NCI-H1694 treated with DMSO at 0.1 percent for 48 hours (cell line): Measurements from ENCODE around the gene ENTHD1.
"Not testable (repeated sequence)": the region's sequence is repeated elsewhere in the genome, so short reads cannot be mapped to it uniquely, and the experiment has no call there.

Source experiments
- DNase-seq: peaks from one replicate; lab custom pipeline; 2025; lab: John Stamatoyannopoulos, UW

The ENTHD1 gene

DNA sequence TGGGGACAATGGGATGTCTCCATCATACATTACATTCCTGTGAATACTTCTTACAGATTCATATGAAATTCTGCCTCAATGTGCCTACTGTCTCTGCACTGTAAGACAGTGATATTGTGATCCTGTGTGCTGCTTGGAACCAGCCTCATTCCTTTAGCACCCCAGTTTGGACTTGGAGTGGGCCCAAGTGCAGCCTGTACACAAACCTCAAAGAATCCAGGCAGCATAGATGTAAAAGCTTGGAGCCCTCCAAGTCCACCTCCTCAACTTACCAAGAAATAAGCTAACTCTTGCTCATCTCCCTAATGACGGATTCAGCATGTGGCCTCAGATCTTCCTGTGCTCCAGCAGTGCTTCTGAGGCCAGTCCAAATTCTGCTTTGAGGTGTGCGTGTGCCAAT, 31.7 kb upstream of the ENTHD1 start:
- DNase-seq, result no peak

DNA sequence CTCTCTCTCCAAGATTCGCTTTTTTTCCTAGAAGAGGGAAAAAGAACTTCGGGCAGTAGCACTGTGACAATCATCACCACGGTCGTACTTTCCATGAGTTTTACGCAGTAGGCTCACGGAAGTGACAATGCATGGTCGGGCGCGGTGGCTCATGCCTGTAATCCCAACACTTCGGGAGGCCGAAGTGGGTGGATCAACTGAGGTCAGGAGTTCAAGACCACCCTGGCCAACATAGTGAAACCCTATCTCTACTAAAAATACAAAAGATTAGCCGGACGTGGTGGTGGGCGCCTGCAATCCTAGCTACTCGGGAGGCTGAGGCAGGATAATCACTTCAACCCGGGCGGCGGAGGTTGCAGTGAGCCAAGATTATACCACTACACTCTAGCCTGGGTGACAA, 30.7 kb upstream of the ENTHD1 start:
- no peak for DNase-seq

GRCh38 chr22:39923696-39924095, 30.1 kb upstream of the ENTHD1 start:
- DNase-seq, result no peak

DNA sequence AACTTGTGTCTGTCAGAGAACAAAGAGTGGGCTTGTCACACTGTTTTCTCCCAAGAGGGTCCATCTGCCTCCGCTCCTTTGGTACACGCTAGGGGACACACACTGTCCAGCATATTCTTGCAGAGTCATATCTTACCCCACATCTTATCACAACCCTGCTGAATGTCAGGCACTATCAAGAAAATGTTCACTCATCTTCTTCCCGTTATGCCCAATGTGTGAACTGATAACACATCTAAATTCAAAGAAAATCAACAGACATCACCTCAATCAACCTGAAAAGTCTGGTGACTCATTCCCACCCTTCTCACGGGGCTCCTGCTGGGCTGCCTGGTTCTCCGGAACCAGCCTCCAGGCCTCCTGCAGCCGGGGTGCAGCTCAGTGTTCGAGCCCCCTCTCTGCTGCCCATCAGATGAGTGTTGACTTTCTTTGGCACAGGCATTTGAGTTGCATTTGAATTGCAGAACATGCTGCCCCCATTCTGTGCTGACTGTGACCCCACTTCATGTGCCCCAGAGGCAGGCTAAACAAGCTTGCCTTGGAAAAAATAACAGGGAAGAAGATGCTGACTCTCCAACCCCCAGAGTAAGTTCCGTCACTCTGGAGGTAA, 26.7 kb upstream of the ENTHD1 start:
- DNase-seq, result no peak

DNA sequence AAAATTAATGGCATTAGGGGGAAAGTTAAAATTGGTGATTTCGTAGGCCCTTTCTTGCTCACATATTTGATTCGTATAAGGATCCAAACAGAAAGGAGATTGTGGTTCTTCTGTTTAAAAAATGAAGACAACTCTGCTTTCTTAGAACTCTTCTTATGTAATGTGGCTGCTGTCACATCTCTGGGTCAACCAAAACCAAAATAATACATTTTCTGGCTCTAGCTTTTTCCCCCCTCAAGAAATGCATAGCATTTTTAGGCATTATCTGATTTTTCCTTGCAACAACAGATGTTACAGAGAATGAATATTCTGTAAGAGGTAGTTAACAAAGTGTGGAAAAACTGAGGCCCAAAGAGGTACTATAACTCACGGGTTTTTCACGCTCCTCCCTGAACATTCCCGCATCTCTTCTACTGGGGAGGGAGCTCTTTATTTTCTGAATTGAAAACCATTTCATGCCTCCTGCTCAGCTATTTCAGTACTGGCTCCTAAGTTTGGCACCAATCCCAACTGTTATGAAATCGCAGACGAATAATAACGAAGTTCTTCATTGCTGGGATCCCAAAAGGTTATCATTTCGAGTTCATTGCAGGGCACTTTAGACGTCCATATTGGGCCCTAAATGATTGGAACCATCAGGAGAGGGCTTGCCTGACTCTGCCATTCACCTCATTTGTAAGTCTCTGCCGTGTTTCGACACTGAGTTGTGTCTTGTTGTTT, 24.4 kb upstream of the ENTHD1 start:
- DNase-seq, result peak; percentile 65

DNA sequence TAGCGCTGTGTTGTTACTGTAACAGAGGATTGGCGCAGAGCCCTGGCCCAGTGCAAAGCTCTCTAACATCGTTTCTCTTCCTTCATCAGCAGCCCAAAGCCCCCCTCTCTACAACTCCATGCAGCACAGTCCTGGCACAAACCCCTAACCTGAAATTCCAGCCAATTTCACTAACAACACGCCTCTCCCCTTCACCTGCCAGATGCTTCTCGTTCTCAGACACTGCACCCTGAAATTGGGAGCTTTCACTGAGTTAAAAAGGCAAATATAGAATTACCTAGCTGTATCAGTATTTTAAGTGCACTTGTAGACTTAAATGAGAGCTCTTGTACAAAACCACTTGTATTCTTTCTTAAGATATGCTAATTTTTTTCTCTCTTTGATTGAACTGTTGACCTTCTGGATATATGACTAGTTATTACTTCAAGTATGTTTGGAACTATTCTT, 23.7 kb upstream of the ENTHD1 start:
- DNase-seq, result peak; percentile 76

DNA sequence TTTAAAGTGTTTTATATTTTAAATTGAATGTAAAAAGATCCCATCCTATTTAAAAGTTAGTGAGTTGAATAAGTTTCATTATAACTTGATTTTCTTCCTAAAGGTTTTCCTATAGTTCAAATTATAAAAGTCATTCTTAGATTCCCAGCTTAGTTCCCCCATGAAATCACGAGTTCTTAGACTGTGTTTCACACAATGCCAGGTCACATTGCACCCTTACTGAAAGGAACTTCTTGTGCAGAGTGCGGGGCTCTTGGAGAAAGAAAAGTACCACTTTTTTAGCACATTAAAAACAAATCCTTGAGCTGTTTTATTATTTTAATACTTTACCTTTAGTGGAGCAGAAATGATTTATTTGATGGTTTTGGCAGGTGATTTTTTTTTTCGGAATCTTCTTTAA, 22.9 kb upstream of the ENTHD1 start:
- DNase-seq, result no peak

- no peak for DNase-seq
These were observed 21.8 kb upstream of the ENTHD1 start for GRCh38 chr22:39915295-39915726.

DNA sequence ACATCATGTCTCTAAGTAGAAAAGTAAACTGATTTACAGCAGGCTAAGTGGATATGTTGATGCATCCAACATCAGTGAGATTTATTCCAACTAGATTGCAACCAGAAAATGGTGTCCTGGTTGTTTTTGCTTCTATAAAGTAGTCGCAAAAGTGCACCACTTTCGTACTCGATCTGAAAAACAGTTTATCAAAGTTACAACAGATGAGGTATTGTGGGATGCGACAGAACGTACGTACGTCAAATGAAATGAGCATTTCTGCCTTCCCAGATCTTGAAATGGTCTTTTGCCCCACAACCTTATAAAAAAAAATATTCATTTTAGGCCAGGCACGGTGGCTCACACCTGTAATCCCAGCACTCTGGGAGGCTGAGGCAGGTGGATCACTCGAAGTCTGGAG, 21.0 kb upstream of the ENTHD1 start:
- DNase-seq, result no peak

GRCh38 chr22:39913886-39914285, 20.3 kb upstream of the ENTHD1 start:
- DNase-seq, result no peak

DNA sequence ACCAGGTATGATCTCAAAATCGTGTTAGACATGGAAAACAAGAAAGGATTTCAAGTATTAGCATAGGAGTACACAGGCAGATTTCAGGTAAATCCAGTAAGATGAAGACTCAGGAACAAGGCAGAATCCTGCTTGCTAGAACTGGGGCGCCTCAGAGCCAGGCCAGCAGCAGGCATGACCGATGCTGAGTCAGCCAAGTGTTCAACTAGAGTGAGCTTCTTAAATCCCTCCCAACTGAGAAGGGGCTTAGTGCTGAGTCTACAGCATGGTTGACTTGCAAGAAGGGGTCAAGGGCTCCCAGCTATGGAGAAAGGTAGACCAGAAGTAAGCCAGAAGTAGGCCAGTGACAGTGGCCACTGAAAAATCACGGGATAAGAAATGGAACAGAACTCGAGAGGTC, 19.8 kb upstream of the ENTHD1 start:
- no peak for DNase-seq

GRCh38 chr22:39910876-39911613, 17.5 kb upstream of the ENTHD1 start:
- no peak for DNase-seq

GRCh38 chr22:39908737-39909136, 15.2 kb upstream of the ENTHD1 start:
- DNase-seq, result no peak

- no peak for DNase-seq
These were observed 14.6 kb upstream of the ENTHD1 start for GRCh38 chr22:39908136-39908535.

DNA sequence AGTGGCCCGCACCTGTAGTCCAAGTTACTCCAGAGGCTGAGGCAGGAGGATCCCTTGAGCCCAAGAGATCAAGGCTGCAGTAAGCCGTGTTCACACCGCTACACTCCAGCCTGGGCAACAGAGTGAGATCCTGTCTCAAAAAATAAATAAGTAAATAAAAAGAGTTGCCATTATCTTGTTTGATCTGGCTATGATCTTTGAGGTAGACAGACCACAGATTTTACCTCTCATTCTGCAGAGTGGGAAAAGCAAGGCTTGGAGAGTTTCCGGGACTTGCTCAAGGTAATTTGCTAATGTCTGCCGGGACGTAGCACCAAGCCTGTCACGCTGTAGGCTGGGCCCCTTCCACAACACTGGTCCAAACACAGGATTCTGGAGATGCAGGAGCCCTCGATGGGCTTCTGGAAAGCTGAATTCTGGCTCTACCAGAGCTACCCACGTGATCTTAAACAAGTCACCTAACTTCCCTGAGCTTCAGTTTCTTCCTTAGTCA, 14.1 kb upstream of the ENTHD1 start:
- no peak for DNase-seq

GRCh38 chr22:39907047-39907446, 13.5 kb upstream of the ENTHD1 start:
- DNase-seq, result no peak

DNA sequence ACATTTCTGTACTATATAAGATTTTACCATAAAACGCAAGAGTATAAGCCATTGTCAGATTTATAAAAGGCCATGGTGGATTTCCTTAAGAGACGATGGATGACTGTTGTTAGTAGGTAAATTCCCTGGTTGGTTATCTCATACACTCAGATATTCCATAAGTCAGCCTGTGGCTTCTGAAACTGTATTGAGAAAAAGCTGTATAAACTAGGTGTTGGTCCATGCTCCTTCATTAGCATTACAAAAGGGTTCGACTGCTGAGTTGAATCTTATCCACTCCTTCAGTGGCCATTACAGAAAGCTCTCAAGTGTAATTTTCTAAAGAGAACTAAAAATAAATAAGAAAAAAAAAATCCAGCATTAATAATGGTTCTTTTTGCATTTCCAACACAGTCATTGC, 12.6 kb upstream of the ENTHD1 start:
- DNase-seq, result no peak

- DNase-seq, result no peak
These were observed 12.1 kb upstream of the ENTHD1 start for GRCh38 chr22:39905687-39906086.

DNA sequence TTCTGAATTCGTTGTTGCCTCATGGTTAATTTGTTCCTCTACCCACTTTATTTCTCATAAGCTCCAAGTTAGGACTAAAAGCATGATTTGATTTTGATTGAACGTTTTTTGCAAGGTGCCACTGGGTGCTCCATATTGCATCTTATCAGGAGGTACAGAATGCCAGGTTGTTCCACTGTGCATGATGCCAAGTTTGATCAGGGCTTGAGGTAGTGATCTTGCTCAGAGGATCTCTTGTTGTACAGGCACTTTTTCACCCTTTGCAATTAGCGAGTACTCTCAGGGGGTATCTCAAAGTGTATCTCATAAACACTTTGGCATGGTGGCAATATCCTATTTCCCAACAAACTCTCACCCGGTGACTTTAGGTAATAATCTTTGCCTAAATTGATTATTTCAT, 11.3 kb upstream of the ENTHD1 start:
- no peak for DNase-seq

DNA sequence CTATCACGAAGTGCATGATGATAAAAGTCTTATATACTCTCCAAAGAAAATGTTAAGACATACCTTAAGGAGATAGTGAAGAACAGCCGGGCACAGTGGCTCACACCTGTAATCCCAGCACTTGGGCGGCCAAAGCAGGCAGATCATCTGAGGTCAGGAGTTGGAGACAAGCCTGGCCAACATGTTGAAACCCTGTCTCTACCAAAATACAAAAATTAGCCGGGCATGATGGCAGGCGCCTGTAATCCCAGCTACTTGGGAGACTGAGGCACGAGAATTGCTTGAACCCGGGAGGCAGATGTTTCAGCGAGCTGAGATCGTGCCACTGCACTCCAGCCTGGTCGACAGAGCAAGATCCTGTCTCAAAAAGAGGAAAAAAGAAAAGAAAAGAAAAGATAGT, 10.5 kb upstream of the ENTHD1 start:
- not testable (repeated sequence) for DNase-seq

DNA sequence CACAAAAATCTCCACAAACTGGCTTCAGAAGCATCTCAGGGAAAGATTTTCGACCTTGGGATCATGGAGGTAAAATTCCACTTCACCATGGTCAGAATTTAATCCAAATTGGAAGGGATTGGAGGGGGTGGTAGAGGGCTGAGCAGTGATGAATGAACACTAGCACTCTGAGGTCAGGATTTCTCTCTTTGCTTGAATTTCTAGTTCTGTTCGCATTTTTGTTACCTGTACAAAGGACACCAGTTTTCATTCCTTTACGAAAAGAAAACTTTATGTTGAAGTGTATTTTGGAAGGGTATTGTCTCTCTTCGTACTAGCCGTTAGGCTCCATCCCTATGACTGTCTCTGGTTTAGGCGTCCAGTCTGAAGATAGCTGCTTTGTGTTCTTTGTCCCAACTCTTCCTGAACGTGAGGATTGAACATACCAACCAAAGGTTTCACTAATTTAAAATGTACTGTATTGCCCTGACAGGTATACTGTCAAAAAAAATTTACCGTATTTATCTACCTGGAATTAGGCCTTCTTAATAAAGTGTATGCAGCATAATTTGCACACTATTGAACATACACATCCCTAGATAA, 8.1 kb upstream of the ENTHD1 start:
- no peak for DNase-seq
